ENCODE measurements around the gene CGB1.
A peak's percentile ranks its signal among the peaks of the same experiment; 100 is the strongest.
"Not testable (repeated sequence)": the region's sequence is repeated elsewhere in the genome, so short reads cannot be mapped to it uniquely, and the experiment has no call there.

The CGB1 gene

GRCh38 chr19:49080392-49080791 is 43.7 kb upstream of the CGB1 start:
- H3K4me3 ChIP-seq (ENCODE audit: low read depth, low read length): no peak overlapping the region
- no peak for TF ChIP-seq CTCF (conservative IDR thresholded peaks at IDR 0.05; ENCODE audit: low read depth, low read length)
- no peak for DNase-seq (ENCODE audit: low read depth)

GRCh38 chr19:49074869-49075268 is 38.2 kb upstream of the CGB1 start:
- not testable (repeated sequence) for H3K4me3 ChIP-seq (ENCODE audit: low read depth, low read length)
- TF ChIP-seq CTCF (conservative IDR thresholded peaks at IDR 0.05; ENCODE audit: low read depth, low read length): peak; percentile 65
- peak; percentile 62 for DNase-seq (ENCODE audit: low read depth)

GRCh38 chr19:49073514-49074378 is 37.1 kb upstream of the CGB1 start:
- no peak overlapping the region for H3K4me3 ChIP-seq (ENCODE audit: low read depth, low read length)
- peak; percentile 49 for TF ChIP-seq CTCF (conservative IDR thresholded peaks at IDR 0.05; ENCODE audit: low read depth, low read length)
- no peak for DNase-seq (ENCODE audit: low read depth)

GRCh38 chr19:49071860-49072547 is 35.3 kb upstream of the CGB1 start:
- no peak overlapping the region for H3K4me3 ChIP-seq (ENCODE audit: low read depth, low read length)
- DNase-seq (ENCODE audit: low read depth): no peak
- no peak for TF ChIP-seq CTCF (conservative IDR thresholded peaks at IDR 0.05; ENCODE audit: low read depth, low read length)

- no peak for TF ChIP-seq CTCF (conservative IDR thresholded peaks at IDR 0.05; ENCODE audit: low read depth, low read length)
- no peak for DNase-seq (ENCODE audit: low read depth)
- no peak overlapping the region for H3K4me3 ChIP-seq (ENCODE audit: low read depth, low read length)
Observed at GRCh38 chr19:49070416-49070815, 33.7 kb upstream of the CGB1 start.

GRCh38 chr19:49069026-49069425 is 32.3 kb upstream of the CGB1 start:
- no peak overlapping the region for H3K4me3 ChIP-seq (ENCODE audit: low read depth, low read length)
- no peak for DNase-seq (ENCODE audit: low read depth)
- no peak for TF ChIP-seq CTCF (conservative IDR thresholded peaks at IDR 0.05; ENCODE audit: low read depth, low read length)

All from choroid plexus epithelial cell (primary cell).